Caco-2 (cell line): ENCODE results near the gene UBL7. TPM values are rescaled to one million over a fixed set of nuclear protein-coding genes. Genes with fewer than 3 reads are reported as not detected.

Source experiments
- BruUV-seq: library from RNA; stranded (reverse); fragments of 400-500 nt; replicated peaks from 2 replicates; lab custom pipeline; 2021; lab: Mats Ljungman, UMichigan
- CTCF ChIA-PET: fragments of 300-600 bp; sonication (Branson Sonifier 250); formaldehyde crosslinking; loops from one replicate; lab custom pipeline; 2022; ENCODE audit warnings: antibody characterized with exemption; lab: Charles Lee
- POLR2A ChIA-PET: fragments of 300-600 bp; sonication (Branson Sonifier 250); formaldehyde crosslinking; loops from one replicate; lab custom pipeline; 2022; ENCODE audit warnings: antibody characterized with exemption; lab: Charles Lee
- DNase-seq, 2 experiments: peaks; one replicate each; pipeline versions ENCODE4 v3.0.0 to v3.0.0-alpha.2; 2020 to 2022
- H3K27me3 ChIP-seq: replicated peaks from 2 replicates; pipeline ENCODE4 v1.6.0; 2011; ENCODE audit warnings: low read length; ENCODE audit not compliant: control insufficient read depth, insufficient read depth
- H3K36me3 ChIP-seq: 2 replicates; pipeline ENCODE4 v1.5.1; 2011; ENCODE audit warnings: low read length; ENCODE audit not compliant: control insufficient read depth, insufficient read depth
- H3K4me1 ChIP-seq: fragments of 250-450 bp; sonication (Bioruptor Pico); 2 replicates; pipeline ENCODE4 v1.5.1; 2020; ENCODE audit warnings: mild to moderate bottlenecking
- H3K4me3 ChIP-seq: 2 replicates; pipeline ENCODE4 v1.5.1; 2011; ENCODE audit warnings: low read depth, mild to moderate bottlenecking, control low read depth, low read length
- H3K9me3 ChIP-seq: fragments of 250-450 bp; sonication (Bioruptor Pico); 2 replicates; pipeline ENCODE4 v1.5.1; 2020; ENCODE audit warnings: mild to moderate bottlenecking, moderate library complexity
- H3K27ac Mint-ChIP-seq: one replicate; pipeline ENCODE4 v1.8.0; 2022; ENCODE audit warnings: mixed read lengths; ENCODE audit not compliant: unreplicated experiment
- H3K27me3 Mint-ChIP-seq: one replicate; pipeline ENCODE4 v1.8.0; 2022; ENCODE audit warnings: mixed read lengths; ENCODE audit not compliant: insufficient read depth, unreplicated experiment
- H3K36me3 Mint-ChIP-seq: one replicate; pipeline ENCODE4 v1.8.0; 2022; ENCODE audit warnings: mild to moderate bottlenecking, mixed read lengths; ENCODE audit not compliant: insufficient read depth, unreplicated experiment
- H3K4me1 Mint-ChIP-seq: one replicate; pipeline ENCODE4 v1.8.0; 2022; ENCODE audit warnings: low read depth, mixed read lengths; ENCODE audit not compliant: unreplicated experiment
- H3K4me3 Mint-ChIP-seq: one replicate; pipeline ENCODE4 v1.8.0; 2022; ENCODE audit warnings: mild to moderate bottlenecking, moderate library complexity, mixed read lengths; ENCODE audit not compliant: unreplicated experiment
- H3K9me3 Mint-ChIP-seq: one replicate; pipeline ENCODE4 v1.8.0; 2022; ENCODE audit warnings: mixed read lengths; ENCODE audit not compliant: unreplicated experiment
- CTCF ChIP-seq, 2 experiments: fragments of 200-600 bp in 1 of 2; IDR thresholded peaks; 1 replicate in 1 of 2; 2 replicates in 1 of 2; pipeline versions ENCODE4 v1.5.1 to v1.8.0; 2011 to 2022; ENCODE audit warnings: antibody characterized with exemption in 1 of 2, control low read depth in 1 of 2, inconsistent platforms in 1 of 2, low read depth in 1 of 2, low read length in 1 of 2, mild to moderate bottlenecking in 1 of 2, moderate library complexity in 1 of 2; ENCODE audit not compliant: insufficient read depth in 1 of 2, severe bottlenecking in 1 of 2, unreplicated experiment in 1 of 2
- intact Hi-C: fragments of 100-400 bp; cut with micrococcal nuclease; formaldehyde crosslinking; loops from one replicate; pipeline ENCODE4 v1.10.0; 2022; ENCODE audit not compliant: unreplicated experiment
- total RNA-seq: library from RNA; stranded (reverse); gene quantifications from 2 replicates; pipeline ENCODE4 v1.2.3, GENCODE V29; 2022

Gene UBL7
- total RNA-seq, 1 experiment from 2014 or later = 34.4 TPM

- POLR2A ChIA-PET = no interaction called here
- DNase-seq = no peak
- H3K4me1 ChIP-seq = no peaks in the 10 kb centered on the region
- intact Hi-C loops = no loop called here
- TF ChIP-seq CTCF (IDR thresholded peaks at IDR 0.05; ENCODE audit: insufficient read depth in 1 of 2, low read depth in 1 of 2, low read length in 1 of 2, severe bottlenecking in 1 of 2, unreplicated experiment in 1 of 2) = no peak
- H3K4me3 Mint-ChIP-seq = no peak overlapping the region
- H3K4me1 Mint-ChIP-seq = no peaks in the 10 kb centered on the region
- H3K4me3 ChIP-seq = no peak overlapping the region
- peaks cover 5% of the 10 kb centered on the region for H3K36me3 Mint-ChIP-seq
- BruUV-seq = no TSS peak
- CTCF ChIA-PET = no interaction called here
- no peaks in the 10 kb centered on the region for H3K9me3 Mint-ChIP-seq
- no peaks in the 10 kb centered on the region for H3K9me3 ChIP-seq
- H3K36me3 ChIP-seq = no peaks in the 10 kb centered on the region
- no peaks in the 10 kb centered on the region for H3K27me3 ChIP-seq
- no peaks in the 10 kb centered on the region for H3K27me3 Mint-ChIP-seq
- no peak overlapping the region for H3K27ac Mint-ChIP-seq
Measured at GRCh38 chr15:74497584-74497983, 36.6 kb upstream of the UBL7 start.

GRCh38 chr15:74496648-74497047, 35.7 kb upstream of the UBL7 start:
- Mint-ChIP-seq H3K36me3 (peaks cover 5% of the 10 kb centered on the region), H3K4me1 (no peaks in the 10 kb centered on the region), H3K27me3 (no peaks in the 10 kb centered on the region), H3K9me3 (no peaks in the 10 kb centered on the region), H3K27ac (no peak overlapping the region), H3K4me3 (no peak overlapping the region)
- no peaks in the 10 kb centered on the region for H3K4me1 ChIP-seq
- ChIA-PET CTCF (no interaction called here), POLR2A (no interaction called here)
- no peak overlapping the region for H3K4me3 ChIP-seq
- TF ChIP-seq CTCF (IDR thresholded peaks at IDR 0.05; ENCODE audit: insufficient read depth in 1 of 2, low read depth in 1 of 2, low read length in 1 of 2, severe bottlenecking in 1 of 2, unreplicated experiment in 1 of 2) = no peak
- no peaks in the 10 kb centered on the region for H3K27me3 ChIP-seq
- intact Hi-C loops = no loop called here
- DNase-seq = no peak
- H3K9me3 ChIP-seq = no peaks in the 10 kb centered on the region
- no TSS peak for BruUV-seq
- H3K36me3 ChIP-seq = no peaks in the 10 kb centered on the region

- Histone ChIP-seq H3K4me1 (no peaks in the 10 kb centered on the region), H3K27me3 (no peaks in the 10 kb centered on the region), H3K9me3 (no peaks in the 10 kb centered on the region), H3K4me3 (no peak overlapping the region), H3K36me3 (no peaks in the 10 kb centered on the region)
- no peak for TF ChIP-seq CTCF (IDR thresholded peaks at IDR 0.05; ENCODE audit: insufficient read depth in 1 of 2, low read depth in 1 of 2, low read length in 1 of 2, severe bottlenecking in 1 of 2, unreplicated experiment in 1 of 2)
- ChIA-PET CTCF (interaction anchor here (1.0 to 1.2 kb wide), 3 partner anchors 29 to 116 kb away, joined by 3 to 9 read pairs (median 8); partner anchors contain the start of gene UBL7), POLR2A (no interaction called here)
- Mint-ChIP-seq H3K36me3 (no peaks in the 10 kb centered on the region), H3K4me3 (no peak overlapping the region), H3K27ac (no peak overlapping the region), H3K27me3 (no peaks in the 10 kb centered on the region), H3K4me1 (no peaks in the 10 kb centered on the region), H3K9me3 (no peaks in the 10 kb centered on the region)
- no TSS peak for BruUV-seq
- intact Hi-C loops = no loop called here
- DNase-seq = no peak
Measured at GRCh38 chr15:74490339-74490689, 29.4 kb upstream of the UBL7 start.
